NCI-H2227 (cell line): ENCODE results near the gene CCDC73.
"Not testable (repeated sequence)": the region's sequence is repeated elsewhere in the genome, so short reads cannot be mapped to it uniquely, and the experiment has no call there.

ENCODE experiments used
- DNase-seq: peaks from one replicate; lab custom pipeline; 2025; ENCODE audit not compliant: unreplicated experiment; lab: John Stamatoyannopoulos, UW

CCDC73 gene

DNA sequence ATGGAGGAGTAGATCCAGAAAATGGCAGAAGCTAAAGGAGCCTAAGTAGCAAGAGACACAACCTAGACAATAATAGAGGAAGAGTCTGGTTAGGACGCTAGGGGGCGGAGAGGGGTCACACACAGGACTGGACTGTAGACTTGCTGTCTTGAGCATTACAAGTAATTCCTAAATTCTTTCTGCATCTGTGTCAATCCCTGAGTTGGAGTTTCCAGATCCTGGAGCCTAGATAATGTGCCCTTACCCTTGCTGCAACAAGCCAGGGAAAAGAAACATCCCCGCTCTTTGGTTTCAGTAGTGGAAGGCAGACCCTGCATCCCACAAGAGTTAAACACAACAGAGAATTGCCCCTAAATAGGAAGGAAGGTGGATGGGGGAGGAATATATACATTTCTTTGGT lies 14.9 kb upstream of the CCDC73 start:
- DNase-seq, result peak; percentile 60

DNA sequence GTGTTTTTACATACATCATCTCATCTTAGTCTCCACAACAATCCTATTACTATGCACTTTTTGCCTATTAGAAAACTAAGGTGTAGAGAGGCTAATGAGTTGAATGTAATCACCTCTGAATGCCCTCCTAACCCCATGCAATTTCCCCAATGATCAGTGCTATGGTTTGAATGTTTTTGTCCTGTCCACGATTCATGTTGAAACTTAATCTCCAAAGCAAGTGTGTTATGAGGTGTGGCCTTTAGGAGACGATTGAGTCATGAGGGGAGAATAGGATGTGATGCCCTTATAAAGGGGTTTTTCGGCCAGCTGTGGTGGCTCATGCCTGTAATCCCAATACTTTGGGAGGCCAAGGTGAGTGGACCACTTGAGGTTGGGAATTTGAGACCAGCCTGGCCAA lies 2.0 kb upstream of the CCDC73 start:
- no peak for DNase-seq

DNA sequence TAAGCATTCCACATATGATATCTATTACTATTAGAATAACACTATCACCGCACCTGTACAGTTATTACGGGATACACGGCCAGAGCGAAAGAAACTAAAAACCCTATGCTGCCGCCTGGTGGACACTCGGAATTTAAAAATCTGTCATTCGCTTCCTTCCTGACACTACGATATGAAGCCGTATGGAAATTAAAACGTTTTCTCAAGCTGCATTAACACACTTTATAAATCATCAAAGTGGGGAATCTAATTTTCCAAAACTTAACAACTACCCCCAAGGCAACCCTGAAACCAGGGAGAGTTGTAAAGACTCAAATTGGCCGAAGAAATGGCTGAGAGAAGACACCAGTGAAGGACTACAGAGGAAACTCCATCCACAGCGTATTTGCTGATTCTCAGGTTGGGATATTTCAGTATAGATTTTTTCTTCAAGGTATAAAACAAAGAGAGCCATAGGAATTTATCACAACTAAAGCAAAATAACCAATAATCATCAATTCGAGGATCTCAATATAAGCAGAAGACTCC lies 1.4 kb downstream of the CCDC73 start:
- DNase-seq, result peak; percentile 63

DNA sequence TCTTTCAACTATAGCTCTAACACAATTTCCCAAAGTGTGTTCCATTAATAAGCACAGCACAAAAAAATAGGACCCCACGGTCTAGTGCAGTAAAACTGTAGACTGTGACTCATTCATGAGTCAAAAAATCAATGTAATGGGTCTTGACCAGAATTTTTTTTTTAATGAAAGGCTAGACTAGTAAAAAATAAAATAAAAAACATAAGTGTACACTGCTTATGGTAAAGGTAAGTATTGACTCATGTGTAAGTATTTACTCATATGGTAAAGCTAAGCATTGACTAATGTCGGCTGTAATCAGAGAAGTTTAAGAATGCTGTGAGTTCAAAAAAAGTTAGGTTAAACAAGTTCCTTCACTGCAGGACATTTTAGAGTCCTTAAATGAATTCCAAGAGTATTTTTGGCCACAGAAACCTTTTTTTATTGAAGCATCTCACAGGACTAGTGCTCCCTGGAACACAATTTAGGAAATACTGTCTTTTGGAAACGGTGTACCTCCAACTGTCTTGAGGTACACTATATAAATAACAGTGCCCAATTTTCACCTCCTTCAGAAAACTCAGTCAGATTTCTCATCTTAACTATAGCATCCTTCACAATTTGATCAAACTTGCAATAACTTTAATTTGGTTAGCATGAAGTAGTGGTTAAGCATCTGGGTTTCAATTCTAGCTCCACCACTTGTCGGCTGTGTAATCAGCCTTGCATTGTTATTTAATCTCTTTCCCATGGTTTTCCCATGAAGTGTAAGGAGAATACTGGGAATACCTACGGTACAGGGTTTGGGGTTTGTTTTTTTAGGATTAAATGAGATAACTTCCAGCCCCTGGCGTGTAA lies 2.1 kb downstream of the CCDC73 start:
- no peak for DNase-seq

DNA sequence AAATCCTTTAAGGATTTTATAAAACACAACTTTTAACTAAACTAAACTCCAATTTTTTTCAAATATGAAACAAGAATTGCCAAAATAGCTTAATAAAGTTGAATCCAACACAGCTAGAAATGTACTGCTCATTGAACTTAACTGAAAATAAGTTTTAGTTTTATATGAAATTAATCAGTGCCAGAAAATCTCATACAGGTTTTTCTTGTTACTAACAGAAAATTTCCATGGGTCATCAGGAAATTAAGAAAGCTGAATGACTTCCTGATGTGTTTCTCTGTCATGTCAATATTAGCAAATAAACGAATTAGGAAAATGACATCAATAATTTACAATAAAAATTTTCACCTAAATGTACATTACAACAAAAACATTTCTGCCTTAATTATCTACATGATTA lies 3.5 kb downstream of the CCDC73 start:
- DNase-seq, result no peak

DNA sequence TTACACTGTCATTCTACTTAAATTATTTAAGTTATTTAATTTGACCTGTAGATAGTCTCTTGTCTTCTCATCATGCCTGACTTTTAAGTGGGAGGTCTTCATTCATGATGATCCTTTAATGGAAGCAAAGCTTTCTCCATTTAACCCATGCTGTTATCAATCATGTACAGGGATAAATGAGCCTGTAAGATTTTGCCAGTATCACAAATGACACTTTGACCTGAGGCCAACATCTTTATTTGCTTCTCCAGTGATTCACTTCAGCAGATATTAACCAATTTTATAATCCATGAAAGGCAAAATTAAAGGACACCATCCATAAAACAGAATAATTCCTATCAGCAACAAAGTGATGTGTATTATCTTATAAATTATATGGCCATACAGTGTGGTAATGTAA lies 7.7 kb downstream of the CCDC73 start:
- no peak for DNase-seq

DNA sequence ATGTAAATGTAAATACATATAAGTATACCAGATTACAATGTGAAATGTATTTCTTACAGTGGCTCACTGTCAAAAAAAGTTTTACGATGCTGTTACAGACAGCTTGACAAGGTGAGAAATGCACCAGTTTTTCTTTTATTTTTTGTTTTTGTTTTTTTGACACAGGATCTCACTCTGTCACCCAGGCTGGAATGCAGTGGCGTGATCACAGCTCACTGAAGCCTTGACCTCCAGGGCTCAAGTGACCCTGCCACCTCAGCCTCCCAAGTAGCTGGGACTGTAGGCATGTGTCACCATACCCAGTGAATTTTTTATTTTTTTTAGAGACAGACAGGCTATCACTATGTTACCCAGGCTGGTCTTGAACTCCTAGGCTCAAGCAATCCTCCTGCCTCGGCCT lies 9.2 kb downstream of the CCDC73 start:
- no peak for DNase-seq

DNA sequence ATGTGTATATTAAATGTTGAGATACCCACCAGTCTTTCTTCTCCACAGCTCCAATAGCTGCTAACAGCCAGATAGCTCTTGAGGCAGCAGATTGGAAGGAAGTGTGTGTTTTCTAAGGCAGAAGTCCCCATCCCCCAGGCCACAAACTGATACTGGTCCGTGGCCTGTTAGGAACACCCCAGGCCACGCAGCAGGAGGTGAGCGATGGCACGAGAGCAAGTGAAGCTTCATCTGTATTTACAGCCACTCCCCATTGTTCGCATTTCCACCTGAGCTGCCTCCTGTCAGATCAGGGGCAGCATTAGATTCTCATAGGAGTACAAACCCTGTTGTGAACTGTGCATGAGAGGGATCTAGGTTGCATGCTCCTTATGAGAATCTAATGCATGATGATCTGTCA lies 12.7 kb downstream of the CCDC73 start:
- no peak for DNase-seq

DNA sequence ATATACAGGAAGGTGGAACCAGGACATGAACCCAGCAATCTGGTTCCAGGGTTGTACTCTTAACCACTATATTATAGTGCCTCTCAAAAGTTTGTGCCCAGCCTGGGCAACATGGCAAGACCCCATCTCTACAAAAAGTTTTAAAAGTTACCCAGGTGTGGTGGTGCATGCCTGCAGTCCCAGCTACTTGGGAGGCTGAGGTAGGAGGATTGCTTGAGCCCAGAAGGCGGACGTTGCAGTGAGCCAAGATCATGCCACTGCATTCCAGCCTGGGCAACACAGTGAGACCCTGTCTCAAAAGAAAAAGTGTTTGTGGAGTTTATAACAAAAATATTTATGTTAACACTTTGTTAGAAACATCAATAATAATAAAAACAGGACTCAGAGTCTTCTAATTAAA lies 13.6 kb downstream of the CCDC73 start:
- not testable (repeated sequence) for DNase-seq

DNA sequence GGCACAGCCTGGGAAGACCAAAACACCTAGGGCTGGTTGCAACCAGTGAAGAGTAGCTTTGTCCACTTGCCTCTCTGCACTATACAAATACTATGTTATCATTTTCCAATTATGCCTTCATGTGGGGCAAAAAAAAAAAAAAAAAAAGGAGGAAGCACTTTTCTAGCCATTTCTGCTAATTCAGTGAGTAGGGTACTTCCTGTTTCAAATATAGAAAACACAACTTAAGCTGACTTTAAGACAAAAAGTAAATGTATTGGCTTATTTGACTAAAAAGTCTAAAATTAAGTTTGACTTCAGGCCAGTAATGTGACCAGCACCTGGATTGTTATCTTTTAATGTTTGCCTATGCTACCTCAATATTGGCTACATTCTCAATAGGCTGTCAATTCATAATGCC lies 15.3 kb downstream of the CCDC73 start:
- no peak for DNase-seq

DNA sequence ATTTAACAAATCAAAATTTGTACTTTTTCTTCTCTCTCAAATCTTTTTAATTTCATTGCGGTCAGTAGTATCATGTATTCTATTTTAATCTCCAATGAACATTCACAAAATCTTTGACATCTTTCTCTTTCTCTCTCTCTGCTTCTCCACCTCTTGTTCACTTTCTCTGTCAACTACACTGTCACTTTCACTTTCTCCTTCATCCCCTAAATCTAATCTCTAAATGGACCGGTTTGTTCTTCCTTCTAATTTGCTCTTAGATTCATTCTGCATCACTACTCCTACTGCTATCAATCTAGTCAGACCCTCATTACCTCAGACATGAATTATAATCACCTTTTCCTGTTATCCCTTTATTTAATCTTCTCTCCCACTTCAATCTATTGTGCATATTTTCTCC lies 18.6 kb downstream of the CCDC73 start:
- DNase-seq, result no peak

DNA sequence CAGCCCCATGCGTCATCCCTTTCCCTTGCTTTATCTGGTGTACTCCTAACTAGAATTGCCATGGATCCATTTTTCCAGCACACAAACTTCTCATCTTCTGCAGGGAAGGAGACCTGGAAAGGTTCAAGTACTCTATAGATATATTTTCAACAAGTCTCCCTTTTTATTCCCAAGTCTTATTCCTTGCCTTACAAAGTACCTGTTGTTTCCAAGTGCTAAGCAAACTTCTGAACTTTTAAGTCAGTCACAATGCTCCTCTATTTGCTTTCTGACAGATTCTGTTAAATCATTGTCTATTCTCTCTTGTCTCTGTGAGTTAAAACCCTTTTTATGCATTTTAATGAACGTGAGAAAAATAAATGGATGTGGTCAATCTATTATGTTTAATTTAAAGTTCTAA lies 20.4 kb downstream of the CCDC73 start:
- no peak for DNase-seq

DNA sequence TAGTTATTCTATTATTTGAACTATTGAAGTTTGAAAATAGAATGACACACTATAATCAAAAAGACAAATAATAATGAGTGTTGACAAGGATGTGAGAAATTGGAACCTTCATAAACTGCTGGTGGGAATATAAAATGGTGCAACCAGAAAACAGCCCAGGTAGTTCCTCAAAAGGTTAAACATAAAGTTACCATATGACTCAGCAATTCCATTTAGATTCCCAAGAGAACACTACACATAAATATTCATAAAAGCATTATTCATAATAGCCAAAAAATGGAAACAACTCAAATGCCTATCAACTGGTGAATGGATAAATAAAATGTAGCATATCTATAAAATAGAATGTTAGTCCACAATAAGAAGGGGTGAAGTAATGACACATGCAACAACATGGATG lies 21.7 kb downstream of the CCDC73 start:
- no peak for DNase-seq

DNA sequence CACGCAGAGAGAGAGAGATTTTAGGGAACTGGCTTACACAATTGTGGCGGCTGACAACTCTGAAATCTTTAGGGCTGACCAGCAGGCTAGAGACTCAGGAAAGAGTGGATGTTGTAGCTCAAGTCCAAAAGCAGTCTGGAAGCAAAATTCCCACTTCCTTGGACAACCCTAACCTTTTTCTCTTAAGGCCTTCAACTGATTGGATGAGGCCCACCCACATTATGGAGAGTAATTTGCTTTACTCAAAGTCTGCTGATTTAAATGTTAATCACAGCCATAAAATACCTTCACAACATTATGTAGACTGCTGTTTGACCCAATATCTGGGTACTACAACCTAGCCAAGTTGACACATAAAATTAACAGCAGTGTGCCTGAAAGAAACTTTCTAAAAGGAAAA lies 32.7 kb downstream of the CCDC73 start:
- DNase-seq, result not testable (repeated sequence)

DNA sequence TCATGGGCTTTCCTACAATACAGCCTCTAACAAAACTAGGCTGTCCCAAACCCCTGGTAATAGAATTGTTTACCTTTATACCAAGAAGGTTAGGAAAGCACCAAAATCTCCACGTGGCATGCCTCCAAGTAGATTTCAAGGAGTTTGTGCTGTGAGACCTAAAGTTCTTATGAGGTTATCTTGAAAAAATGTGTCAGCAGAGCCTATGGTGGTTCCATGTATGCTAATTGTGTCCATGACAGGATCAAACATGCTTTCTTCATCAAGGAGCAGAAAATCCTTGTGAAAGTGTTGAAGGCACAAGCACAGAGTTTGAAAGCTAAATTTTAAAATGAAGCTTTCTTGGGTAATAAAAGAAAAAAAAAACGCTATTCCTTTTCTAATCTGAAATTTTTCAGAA lies 36.2 kb downstream of the CCDC73 start:
- DNase-seq, result no peak

DNA sequence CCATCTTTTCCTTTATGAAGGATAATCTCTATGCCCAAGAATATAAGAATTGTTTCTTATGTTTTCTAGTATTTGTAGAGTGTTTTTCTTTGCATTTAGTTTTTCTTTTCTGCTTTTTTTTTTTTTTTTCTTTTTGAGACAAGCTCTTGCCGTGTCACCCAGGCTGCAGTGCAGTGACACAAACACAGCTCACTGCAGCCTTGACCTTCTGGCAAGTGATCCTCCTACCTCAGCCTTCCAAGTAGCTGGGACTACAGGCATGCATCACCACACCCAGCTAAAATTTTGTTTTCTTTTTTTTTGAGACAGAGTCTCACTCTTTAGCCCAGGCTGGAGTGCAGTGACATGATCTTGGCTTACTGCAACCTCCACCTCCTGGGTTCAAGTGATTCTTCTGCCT lies 41.3 kb downstream of the CCDC73 start:
- DNase-seq, result not testable (repeated sequence)

DNA sequence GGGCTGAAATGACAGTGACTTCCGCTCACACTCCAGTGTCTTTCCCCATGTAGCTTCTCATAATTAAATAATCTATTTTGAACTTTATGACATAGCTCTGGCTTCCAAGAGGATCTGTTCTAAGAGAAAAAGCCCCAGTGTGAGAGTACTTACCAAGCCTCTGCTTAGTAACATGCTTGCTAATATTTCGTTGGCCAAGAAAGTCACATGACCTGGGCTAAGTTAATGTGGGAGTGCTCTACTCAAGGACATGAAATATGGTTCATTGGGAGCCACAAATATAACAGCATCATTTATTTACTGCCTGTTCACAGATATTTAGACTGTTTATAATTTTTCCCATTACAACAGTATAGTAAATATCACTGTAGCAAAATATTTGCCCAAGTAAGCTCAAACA lies 42.5 kb downstream of the CCDC73 start:
- no peak for DNase-seq

DNA sequence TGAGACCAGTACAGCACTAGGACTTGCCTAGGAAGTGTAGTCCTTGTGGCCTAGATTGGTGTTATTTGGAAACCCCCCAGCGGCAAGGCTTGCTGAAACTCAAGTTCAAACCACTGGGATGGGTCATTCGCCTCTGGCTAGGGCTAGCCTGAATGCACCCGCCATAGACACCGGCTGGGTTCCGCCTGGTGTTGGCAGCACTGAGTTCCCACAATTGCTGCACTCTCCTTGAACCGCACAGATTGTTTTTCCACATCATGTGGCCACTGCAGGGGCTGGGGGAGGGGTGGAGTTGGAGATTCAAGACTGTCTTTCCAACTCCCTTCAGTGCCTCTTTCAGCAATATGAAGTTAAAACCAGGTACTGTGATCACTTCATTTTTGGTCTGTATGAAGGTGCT lies 43.1 kb downstream of the CCDC73 start:
- no peak for DNase-seq

DNA sequence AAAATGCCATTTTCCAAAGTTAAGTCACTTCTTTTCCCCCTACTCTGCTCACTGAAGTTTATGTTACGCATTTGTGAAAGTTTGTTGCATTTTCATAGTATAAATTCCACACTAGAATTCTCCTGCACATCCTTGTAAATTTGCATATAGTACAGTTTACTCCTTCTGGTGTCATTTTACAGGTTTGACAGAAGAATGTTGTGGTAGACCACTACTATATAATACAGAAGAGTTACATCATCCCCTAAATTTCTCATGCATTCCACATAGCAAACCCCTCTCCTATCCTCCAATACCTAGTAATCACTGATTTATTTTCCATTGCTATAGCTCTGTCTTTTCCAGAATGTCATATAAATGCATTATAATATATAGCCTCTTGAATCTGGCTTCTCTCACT lies 64.5 kb downstream of the CCDC73 start:
- no peak for DNase-seq

DNA sequence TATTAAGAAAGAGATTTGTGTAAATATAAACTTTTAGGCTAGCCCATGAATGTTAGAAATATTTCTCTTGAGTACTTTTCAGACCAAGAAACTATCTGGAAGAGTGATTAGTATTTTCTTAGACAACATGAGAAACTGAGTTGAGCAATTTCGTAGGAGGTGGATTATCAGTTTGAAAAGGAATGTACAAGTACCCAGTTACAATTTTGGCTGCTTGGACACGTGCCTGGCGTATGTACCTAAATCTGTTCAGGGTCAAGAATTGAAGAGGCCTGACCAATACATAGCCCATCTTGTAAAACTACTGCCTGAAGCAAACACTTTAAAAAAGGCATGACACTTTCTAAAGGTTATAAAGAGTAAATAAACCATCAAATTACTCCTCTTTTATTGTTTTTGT lies 71.1 kb downstream of the CCDC73 start:
- DNase-seq, result no peak

DNA sequence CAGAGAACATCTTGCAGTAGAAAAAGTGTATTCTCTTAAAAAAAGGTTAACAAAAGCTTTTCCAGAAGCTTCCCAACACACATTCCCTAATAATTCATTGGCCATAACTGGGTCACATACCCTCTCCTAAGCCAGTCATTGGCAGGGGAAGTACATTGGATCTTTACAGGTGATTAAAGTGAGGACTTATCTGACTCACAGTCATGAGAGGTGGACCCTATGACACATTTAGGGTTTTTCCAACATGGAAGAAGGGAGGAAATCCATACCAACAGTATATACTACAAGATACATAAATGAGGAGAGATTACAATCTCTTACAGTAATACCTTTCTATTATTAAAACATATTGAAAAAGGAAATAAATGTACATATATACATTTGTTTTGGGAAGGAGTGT lies 72.2 kb downstream of the CCDC73 start:
- no peak for DNase-seq

DNA sequence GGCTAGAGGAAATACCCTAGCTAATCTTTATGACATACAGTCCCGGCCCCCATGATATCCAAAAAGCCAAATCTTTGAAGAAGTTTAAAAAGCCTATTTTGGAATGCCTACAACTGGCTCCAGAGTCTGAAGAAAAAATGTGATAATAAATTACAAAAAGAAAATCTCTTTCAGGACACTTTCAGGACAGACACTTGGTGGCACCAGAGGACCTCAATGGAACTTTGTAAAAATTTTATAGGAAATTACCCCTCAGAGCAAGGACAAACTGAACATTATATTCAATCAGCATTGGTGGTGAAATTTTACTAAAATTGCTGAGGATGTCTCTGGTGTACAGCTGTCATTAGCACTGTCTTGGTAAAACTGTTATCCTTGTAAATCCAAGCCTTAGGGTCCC lies 81.0 kb downstream of the CCDC73 start:
- no peak for DNase-seq

DNA sequence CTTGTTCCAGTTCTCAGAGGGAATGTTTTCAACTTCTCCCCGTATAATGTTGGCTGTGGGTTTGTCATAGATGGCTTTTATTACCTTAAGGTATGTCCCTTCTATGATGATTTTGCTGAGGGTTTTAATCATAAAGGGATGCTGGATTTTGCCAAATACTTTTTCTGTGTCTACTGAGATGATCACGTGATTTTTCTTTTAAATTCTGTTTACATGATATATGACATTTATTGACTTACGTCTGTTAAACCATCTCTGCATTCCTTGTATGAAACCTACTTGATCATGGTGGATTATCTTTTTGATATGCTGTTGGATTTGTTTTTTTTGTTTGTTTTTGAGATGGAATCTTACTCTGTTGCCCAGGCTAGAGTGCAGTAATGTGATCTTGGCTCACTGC lies 85.5 kb downstream of the CCDC73 start:
- DNase-seq, result not testable (repeated sequence)
